Measurements from ENCODE around the gene TTLL10. TPM values are rescaled to one million over a fixed set of nuclear protein-coding genes. Genes with fewer than 3 reads are reported as not detected.

TTLL10 gene
- total RNA-seq, 1 donor from 2014 or later = 5.5 TPM

DNA sequence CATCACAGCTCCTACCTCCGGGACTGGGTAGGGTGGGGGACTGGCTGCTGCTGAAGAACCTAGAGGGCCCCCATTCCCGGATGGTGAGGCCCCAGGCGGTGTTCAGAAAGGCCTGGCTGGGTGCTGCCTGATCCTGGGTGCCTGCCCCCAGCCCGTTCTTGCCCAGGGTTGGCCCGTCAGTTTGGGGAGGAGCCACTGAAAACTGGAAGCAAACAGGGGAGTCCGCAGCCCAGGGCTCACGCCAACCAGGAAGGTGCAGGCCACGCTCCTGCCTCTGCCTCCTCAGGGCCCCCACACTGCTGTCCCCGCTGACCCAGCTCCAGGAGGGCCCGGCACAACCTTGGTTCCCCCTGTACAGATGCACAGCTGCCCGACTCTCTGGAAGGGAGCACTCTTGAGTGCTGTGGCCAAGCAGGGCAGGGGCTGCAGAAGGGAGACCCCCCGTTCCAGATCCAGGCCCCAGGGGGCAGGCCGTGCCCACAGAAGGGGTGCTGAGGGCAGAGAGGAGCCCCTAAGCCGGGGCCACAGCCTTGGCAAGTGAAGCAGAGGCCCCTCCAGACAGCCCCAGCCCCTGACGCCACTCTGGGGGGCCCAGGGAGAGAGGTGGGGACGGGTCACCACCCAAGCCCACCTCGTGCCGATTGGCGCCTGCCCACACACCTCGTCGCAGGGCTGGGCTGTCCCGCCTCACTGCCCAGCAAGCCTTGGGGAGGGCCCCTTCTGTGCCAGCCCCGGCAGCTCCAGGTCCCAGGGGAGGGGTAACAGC lies 67.3 kb downstream of the TTLL10 start:
- H3K4me3 Mint-ChIP-seq (ENCODE audit: low read depth) = no peak overlapping the region
- peaks cover 2% of the 10 kb centered on the region for H3K4me1 Mint-ChIP-seq (ENCODE audit: low read depth)
- no peak for DNase-seq (ENCODE audit: low spot score, unreplicated experiment)
- no peaks in the 10 kb centered on the region for H3K36me3 Mint-ChIP-seq (ENCODE audit: insufficient read depth)
- no peaks in the 10 kb centered on the region for H3K9me3 Mint-ChIP-seq (ENCODE audit: low read depth)
- no peaks in the 10 kb centered on the region for H3K27me3 Mint-ChIP-seq
- TF ChIP-seq, protein P1, sequence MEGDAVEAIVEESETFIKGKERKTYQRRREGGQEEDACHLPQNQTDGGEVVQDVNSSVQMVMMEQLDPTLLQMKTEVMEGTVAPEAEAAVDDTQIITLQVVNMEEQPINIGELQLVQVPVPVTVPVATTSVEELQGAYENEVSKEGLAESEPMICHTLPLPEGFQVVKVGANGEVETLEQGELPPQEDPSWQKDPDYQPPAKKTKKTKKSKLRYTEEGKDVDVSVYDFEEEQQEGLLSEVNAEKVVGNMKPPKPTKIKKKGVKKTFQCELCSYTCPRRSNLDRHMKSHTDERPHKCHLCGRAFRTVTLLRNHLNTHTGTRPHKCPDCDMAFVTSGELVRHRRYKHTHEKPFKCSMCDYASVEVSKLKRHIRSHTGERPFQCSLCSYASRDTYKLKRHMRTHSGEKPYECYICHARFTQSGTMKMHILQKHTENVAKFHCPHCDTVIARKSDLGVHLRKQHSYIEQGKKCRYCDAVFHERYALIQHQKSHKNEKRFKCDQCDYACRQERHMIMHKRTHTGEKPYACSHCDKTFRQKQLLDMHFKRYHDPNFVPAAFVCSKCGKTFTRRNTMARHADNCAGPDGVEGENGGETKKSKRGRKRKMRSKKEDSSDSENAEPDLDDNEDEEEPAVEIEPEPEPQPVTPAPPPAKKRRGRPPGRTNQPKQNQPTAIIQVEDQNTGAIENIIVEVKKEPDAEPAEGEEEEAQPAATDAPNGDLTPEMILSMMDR (IDR thresholded peaks at IDR 0.05; ENCODE audit: unreplicated experiment) = no peak
- no peak overlapping the region for H3K27ac Mint-ChIP-seq

DNA sequence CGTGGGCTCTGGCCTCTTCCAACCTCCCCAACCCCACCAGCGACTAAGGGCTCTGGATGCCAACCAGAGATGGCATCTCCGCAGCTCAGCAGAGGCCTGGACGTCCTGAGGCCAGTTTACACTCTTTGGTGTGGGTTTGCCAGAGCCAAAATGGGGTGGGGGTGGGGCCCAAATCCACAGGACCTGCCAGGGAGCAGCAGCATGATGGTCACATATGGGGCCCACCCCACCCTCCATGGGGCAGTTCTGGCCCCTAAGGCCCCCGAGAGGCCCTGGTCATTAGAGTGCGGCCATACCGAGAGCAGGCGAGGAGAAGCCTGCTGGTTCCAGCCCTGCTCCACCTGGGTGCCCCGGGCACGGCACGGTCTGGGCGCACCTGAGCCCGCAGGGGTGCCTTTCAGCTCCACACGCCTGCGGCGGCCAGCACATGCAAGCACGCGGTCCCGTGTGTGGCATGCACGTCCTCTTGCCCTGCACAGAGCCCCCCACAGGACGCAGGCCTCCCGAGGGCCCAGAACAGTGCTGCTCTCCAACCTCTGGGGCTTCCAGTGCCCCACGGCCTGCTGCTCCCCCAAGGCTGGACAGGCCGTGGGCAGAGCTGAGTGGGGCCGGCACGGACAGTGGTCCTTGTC lies 68.0 kb downstream of the TTLL10 start:
- no peak for DNase-seq (ENCODE audit: low spot score, unreplicated experiment)
- no peak overlapping the region for H3K4me3 Mint-ChIP-seq (ENCODE audit: low read depth)
- no peaks in the 10 kb centered on the region for H3K27me3 Mint-ChIP-seq
- H3K9me3 Mint-ChIP-seq (ENCODE audit: low read depth) = no peaks in the 10 kb centered on the region
- TF ChIP-seq, protein P1 (IDR thresholded peaks at IDR 0.05; ENCODE audit: unreplicated experiment) = no peak
- no peak overlapping the region for H3K27ac Mint-ChIP-seq
- no peaks in the 10 kb centered on the region for H3K36me3 Mint-ChIP-seq (ENCODE audit: insufficient read depth)
- peaks cover 2% of the 10 kb centered on the region for H3K4me1 Mint-ChIP-seq (ENCODE audit: low read depth)

DNA sequence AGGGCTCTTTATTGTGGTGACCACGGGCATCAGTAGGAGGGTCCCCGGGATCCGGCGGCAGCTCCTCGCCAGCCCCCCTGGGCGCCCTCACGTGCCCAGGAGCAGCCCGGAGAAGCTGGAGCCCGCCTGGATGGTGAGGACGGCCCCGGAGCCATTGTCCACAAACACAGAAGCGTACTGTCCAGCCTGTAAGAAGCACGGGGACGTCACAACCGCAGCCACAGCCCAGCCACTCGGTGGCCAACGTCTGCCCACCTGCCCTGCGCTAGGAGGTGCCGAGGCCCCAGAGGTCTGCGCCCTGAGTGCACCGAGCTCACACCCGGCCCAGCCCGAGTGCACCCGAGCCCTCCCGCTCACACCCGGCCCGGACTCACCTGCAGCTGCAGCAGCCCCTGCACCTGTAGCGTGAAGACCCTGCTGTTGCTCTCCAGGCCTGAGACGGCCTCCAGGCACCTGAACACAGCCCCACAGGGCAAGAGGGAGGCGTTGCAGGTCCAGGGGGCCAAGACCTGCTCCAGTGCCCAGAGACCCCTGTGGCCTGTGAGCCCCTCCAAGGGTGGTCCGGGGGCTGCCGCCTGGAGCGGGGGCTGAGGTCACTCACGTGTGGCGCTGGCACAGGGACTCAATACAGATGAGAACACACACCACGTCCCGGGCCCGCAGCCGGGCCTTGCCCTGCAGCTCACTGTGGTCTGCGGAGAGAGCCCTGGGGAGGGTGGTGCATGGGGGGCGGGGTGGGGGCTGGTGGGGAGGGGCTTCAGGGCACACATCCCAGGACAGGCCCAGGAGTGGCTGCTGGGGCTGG lies 69.0 kb downstream of the TTLL10 start:
- Mint-ChIP-seq H3K27ac (no peak overlapping the region), H3K9me3 (ENCODE audit: low read depth) (no peaks in the 10 kb centered on the region), H3K36me3 (ENCODE audit: insufficient read depth) (no peaks in the 10 kb centered on the region), H3K27me3 (no peaks in the 10 kb centered on the region), H3K4me1 (ENCODE audit: low read depth) (peaks cover 2% of the 10 kb centered on the region), H3K4me3 (ENCODE audit: low read depth) (no peak overlapping the region)
- TF ChIP-seq, protein P1 (IDR thresholded peaks at IDR 0.05; ENCODE audit: unreplicated experiment) = no peak
- no peak for DNase-seq (ENCODE audit: low spot score, unreplicated experiment)

DNA sequence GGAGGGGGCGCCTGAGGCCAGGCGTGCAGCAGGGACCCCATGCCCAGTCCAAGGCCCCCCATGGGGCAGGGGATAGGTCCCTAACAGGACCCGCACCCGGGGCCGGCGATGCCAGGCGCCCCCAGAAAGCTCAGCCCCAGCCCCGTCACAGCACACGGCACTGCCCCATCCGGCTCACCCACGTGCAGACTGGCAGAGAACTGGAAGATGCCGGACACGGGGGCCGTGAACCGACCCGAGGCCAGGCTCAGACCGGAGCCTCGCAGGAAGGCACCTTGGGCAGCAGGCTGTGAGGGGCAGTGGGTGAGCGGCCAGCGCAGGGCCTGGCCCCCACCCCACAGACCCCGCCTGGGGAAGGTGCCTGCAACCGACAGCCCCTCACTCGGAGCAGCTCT lies 69.6 kb downstream of the TTLL10 start:
- H3K36me3 Mint-ChIP-seq (ENCODE audit: insufficient read depth) = no peaks in the 10 kb centered on the region
- H3K27me3 Mint-ChIP-seq = peaks cover 3% of the 10 kb centered on the region
- no peak overlapping the region for H3K27ac Mint-ChIP-seq
- H3K4me3 Mint-ChIP-seq (ENCODE audit: low read depth) = no peak overlapping the region
- no peaks in the 10 kb centered on the region for H3K9me3 Mint-ChIP-seq (ENCODE audit: low read depth)
- DNase-seq (ENCODE audit: low spot score, unreplicated experiment) = no peak
- no peaks in the 10 kb centered on the region for H3K4me1 Mint-ChIP-seq (ENCODE audit: low read depth)
- TF ChIP-seq, protein P1 (IDR thresholded peaks at IDR 0.05; ENCODE audit: unreplicated experiment) = no peak

DNA sequence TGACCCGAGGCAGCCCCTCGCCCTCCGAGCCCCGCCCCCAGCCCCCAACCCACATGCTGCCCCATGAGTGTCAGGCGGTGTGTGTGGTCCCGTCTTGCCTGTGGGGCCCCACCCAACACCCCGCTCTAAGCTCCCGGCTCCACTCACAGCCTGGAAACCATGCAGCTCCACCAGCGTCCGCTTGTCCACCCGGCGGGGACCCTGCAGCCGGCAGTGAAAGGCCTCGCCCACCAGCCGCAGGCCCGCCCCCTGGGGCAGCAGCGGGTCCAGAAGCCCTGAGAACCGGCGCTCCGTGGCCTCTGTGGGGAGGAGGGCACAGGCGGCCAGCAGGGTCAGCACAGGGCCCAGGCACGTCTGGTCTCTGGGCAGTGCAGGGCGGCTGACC lies 70.1 kb downstream of the TTLL10 start:
- Mint-ChIP-seq H3K27ac (no peak overlapping the region), H3K27me3 (peaks cover 3% of the 10 kb centered on the region), H3K4me1 (ENCODE audit: low read depth) (no peaks in the 10 kb centered on the region), H3K9me3 (ENCODE audit: low read depth) (no peaks in the 10 kb centered on the region), H3K36me3 (ENCODE audit: insufficient read depth) (no peaks in the 10 kb centered on the region), H3K4me3 (ENCODE audit: low read depth) (no peak overlapping the region)
- TF ChIP-seq, protein P1 (IDR thresholded peaks at IDR 0.05; ENCODE audit: unreplicated experiment) = no peak
- DNase-seq (ENCODE audit: low spot score, unreplicated experiment) = no peak

Data from progenitor cell of endocrine pancreas (in vitro differentiated cells).